H1 (cell line): ENCODE data around the gene ZNF592. TPM values are rescaled to one million over a fixed set of nuclear protein-coding genes. Genes with fewer than 3 reads are reported as not detected.

ENCODE experiments used
- BCL11A ChIP-seq, 2 experiments: IDR thresholded peaks; one replicate each; pipeline ENCODE4 v1.6.1; 2011; ENCODE audit warnings: low read depth in 2 of 2, low read length in 2 of 2, mild to moderate bottlenecking in 2 of 2
- CHD1 ChIP-seq: IDR thresholded peaks from 2 replicates; pipeline ENCODE4 v1.6.1; 2012; ENCODE audit warnings: low read depth, low read length, improper control_type of control experiment
- E2F6 ChIP-seq: IDR thresholded peaks from 2 replicates; pipeline ENCODE4 v1.6.1; 2012; ENCODE audit warnings: inconsistent platforms
- EGR1 ChIP-seq: IDR thresholded peaks from 2 replicates; pipeline ENCODE4 v1.6.1; 2011; ENCODE audit warnings: low read depth, low read length, borderline replicate concordance
- EP300 ChIP-seq, 2 experiments: IDR thresholded peaks; 1 replicate in 1 of 2; 2 replicates in 1 of 2; pipeline ENCODE4 v1.6.1; 2011 to 2012; ENCODE audit warnings: low read depth in 2 of 2, low read length in 2 of 2, mild to moderate bottlenecking in 2 of 2, borderline replicate concordance in 1 of 2, inconsistent platforms in 1 of 2, moderate library complexity in 1 of 2
- KDM1A ChIP-seq: fragments of 200-600, 300-600 bp; sonication (generic); IDR thresholded peaks from 2 replicates; pipeline ENCODE4 v1.7.1; 2016; ENCODE audit warnings: mild to moderate bottlenecking, low read length, borderline replicate concordance
- KDM5A ChIP-seq: fragments of 200-600 bp; IDR thresholded peaks from 2 replicates; pipeline ENCODE4 v1.7.1; 2012; ENCODE audit warnings: mild to moderate bottlenecking, low read length, inconsistent platforms, mixed read lengths
- MAX ChIP-seq: IDR thresholded peaks from 2 replicates; pipeline ENCODE4 v1.6.1; 2012; ENCODE audit warnings: inconsistent platforms
- POLR2AphosphoS5 ChIP-seq: IDR thresholded peaks from 2 replicates; pipeline ENCODE4 v1.6.1; 2011; ENCODE audit warnings: low read depth, low read length
- RAD21 ChIP-seq, 2 experiments: IDR thresholded peaks in 1 of 2; conservative IDR thresholded peaks in 1 of 2; 2 replicates each; pipeline ENCODE4 v1.6.1; 2011; ENCODE audit warnings: low read depth in 2 of 2, low read length in 2 of 2, improper control_type of control experiment in 1 of 2, inconsistent platforms in 1 of 2, mild to moderate bottlenecking in 1 of 2, moderate library complexity in 1 of 2
- RXRA ChIP-seq: IDR thresholded peaks from 2 replicates; pipeline ENCODE4 v1.6.1; 2011; ENCODE audit warnings: low read depth, mild to moderate bottlenecking, low read length, moderate library complexity; ENCODE audit not compliant: insufficient read depth
- SAP30 ChIP-seq: fragments of 300-600 bp; sonication (generic); IDR thresholded peaks from 2 replicates; pipeline ENCODE4 v1.7.1; 2012; ENCODE audit warnings: low read length, moderate library complexity, mild to moderate bottlenecking, inconsistent platforms; ENCODE audit not compliant: insufficient read depth, insufficient replicate concordance
- SIN3A ChIP-seq, 2 experiments: IDR thresholded peaks in 1 of 2; conservative IDR thresholded peaks in 1 of 2; 2 replicates each; pipeline ENCODE4 v1.6.1; 2011 to 2012; ENCODE audit warnings: low read length in 2 of 2, improper control_type of control experiment in 1 of 2, low read depth in 1 of 2, mild to moderate bottlenecking in 1 of 2
- SIX5 ChIP-seq: IDR thresholded peaks from 2 replicates; pipeline ENCODE4 v1.6.1; 2011; ENCODE audit warnings: mild to moderate bottlenecking, low read depth, low read length
- SP2 ChIP-seq: IDR thresholded peaks from 2 replicates; pipeline ENCODE4 v1.6.1; 2012; ENCODE audit warnings: mild to moderate bottlenecking, low read length, inconsistent platforms
- SP4 ChIP-seq: IDR thresholded peaks from 2 replicates; pipeline ENCODE4 v1.6.1; 2012; ENCODE audit warnings: low read length, inconsistent platforms
- TAF1 ChIP-seq: IDR thresholded peaks from 2 replicates; pipeline ENCODE4 v1.6.1; 2011; ENCODE audit warnings: mild to moderate bottlenecking, low read depth, low read length
- TBP ChIP-seq: IDR thresholded peaks from 2 replicates; pipeline ENCODE4 v1.6.1; 2011; ENCODE audit warnings: low read depth, low read length, improper control_type of control experiment
- TCF12 ChIP-seq: IDR thresholded peaks from 2 replicates; pipeline ENCODE4 v1.6.1; 2011; ENCODE audit warnings: low read depth, mild to moderate bottlenecking, low read length
- ZNF274 ChIP-seq: IDR thresholded peaks from 2 replicates; pipeline ENCODE4 v1.7.0; 2012; ENCODE audit warnings: low read length, borderline replicate concordance; ENCODE audit errors: extremely low read depth
- polyA plus RNA-seq, 7 experiments: library from polyadenylated mRNA; depleted of rRNA in 3 of 7; stranded (reverse) in 5 of 7; unstranded in 2 of 7; fragments of >200 nt in 5 of 7; fragments of 200-250 nt in 2 of 7; gene quantifications; 1 replicate in 5 of 7; 2 replicates in 1 of 7; 4 replicates in 1 of 7; pipeline versions ENCODE4 v1.2.1 to v1.2.3, GENCODE V29; 2011 to 2013; ENCODE audit warnings: missing spikeins in 2 of 7, mixed read lengths in 2 of 7
- total RNA-seq: library from RNA; stranded (reverse); fragmentation: NEBNext Ultra II Directional; extraction: Animal tissue kit (Norgen Biotek cat#: 25700); gene quantifications from 2 replicates; pipeline ENCODE4 v1.2.1, GENCODE V29; 2021
- TF ChIP-seq, protein P1 (sequence below), 3 experiments: IDR thresholded peaks; 1 replicate in 2 of 3; 2 replicates in 1 of 3; pipeline versions ENCODE4 v1.5.1 to v1.6.1; 2011; ENCODE audit warnings: low read length in 3 of 3, mild to moderate bottlenecking in 3 of 3, inconsistent platforms in 2 of 3, low read depth in 1 of 3, moderate library complexity in 1 of 3; ENCODE audit not compliant: insufficient read depth in 1 of 3; ENCODE audit errors: control extremely low read depth in 1 of 3

The ZNF592 gene
- total and polyA plus RNA-seq, 2 of the 8 experiments (the other 6 are each of a cell fraction or from before 2014, with no cell fraction given), result 14.2 to 33.0 TPM

- TF ChIP-seq EP300 (IDR thresholded peaks at IDR 0.05; ENCODE audit: borderline replicate concordance in 1 of 2, low read depth in 2 of 2, low read length in 2 of 2) (no peak), RAD21 (IDR thresholded peaks at IDR 0.05 in 1 of 2, conservative IDR thresholded peaks at IDR 0.05 in 1 of 2; ENCODE audit: low read depth in 2 of 2, low read length in 2 of 2) (peak; percentile 19 to 31; a peak in 3 of 4 replicates), KDM1A (no peak), TAF1 (0 out of 2 replicates have a peak, but pooled peaks have one; percentile 17), SAP30 (no peak), SP2 (no peak), CHD1 (no peak), KDM5A (no peak), MAX (peak; percentile 62), BCL11A (IDR thresholded peaks at IDR 0.05; ENCODE audit: low read depth in 2 of 2, low read length in 2 of 2) (no peak), ZNF274 (no peak), SIX5 (no peak), POLR2AphosphoS5 (peak; percentile 63; the same call in 1 of the 2 replicates), RXRA (no peak), TBP (peak; percentile 19; the same call in 1 of the 2 replicates), SP4 (no peak), TCF12 (no peak), SIN3A (conservative IDR thresholded peaks at IDR 0.05 in 1 of 2, IDR thresholded peaks at IDR 0.05 in 1 of 2; ENCODE audit: low read depth in 1 of 2, low read length in 2 of 2) (no peak), E2F6 (peak; percentile 80), EGR1 (no peak)
- TF ChIP-seq, protein P1, sequence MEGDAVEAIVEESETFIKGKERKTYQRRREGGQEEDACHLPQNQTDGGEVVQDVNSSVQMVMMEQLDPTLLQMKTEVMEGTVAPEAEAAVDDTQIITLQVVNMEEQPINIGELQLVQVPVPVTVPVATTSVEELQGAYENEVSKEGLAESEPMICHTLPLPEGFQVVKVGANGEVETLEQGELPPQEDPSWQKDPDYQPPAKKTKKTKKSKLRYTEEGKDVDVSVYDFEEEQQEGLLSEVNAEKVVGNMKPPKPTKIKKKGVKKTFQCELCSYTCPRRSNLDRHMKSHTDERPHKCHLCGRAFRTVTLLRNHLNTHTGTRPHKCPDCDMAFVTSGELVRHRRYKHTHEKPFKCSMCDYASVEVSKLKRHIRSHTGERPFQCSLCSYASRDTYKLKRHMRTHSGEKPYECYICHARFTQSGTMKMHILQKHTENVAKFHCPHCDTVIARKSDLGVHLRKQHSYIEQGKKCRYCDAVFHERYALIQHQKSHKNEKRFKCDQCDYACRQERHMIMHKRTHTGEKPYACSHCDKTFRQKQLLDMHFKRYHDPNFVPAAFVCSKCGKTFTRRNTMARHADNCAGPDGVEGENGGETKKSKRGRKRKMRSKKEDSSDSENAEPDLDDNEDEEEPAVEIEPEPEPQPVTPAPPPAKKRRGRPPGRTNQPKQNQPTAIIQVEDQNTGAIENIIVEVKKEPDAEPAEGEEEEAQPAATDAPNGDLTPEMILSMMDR (IDR thresholded peaks at IDR 0.05; ENCODE audit: control extremely low read depth in 1 of 3, insufficient read depth in 1 of 3, low read depth in 1 of 3, low read length in 3 of 3), result peak; percentile 19 to 25 (median 24)
Measured at GRCh38 chr15:84817466-84818081, 69.2 kb downstream of the ZNF592 start (continued).
